ENCODE results near the gene DUS2. TPM values are rescaled to one million over a fixed set of nuclear protein-coding genes. Genes with fewer than 3 reads are reported as not detected.

The DUS2 gene
- polyA plus RNA-seq, 1 donor (not counting 4 experiments of a cell fraction or from before 2014, with no cell fraction given) = 22.9 TPM

DNA sequence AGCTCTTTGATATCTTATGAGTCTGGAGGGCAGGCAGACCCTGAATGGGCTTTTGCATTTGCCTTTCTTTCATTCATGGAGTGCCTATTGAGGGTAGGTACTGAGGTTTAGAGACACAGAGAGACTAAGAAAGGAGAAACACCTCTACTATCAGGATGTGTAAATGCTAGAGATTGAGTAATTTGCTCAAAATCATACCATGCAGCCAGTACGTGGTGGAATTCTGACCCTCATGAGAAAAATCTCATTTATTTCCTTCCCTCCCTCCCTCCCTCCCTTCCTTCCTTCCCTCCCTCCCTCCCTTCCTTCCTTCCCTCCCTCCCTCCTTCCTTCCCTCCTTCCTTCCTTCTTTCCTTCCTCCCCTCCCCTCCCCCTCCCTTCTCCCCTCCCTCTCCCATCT lies 43.7 kb downstream of the DUS2 start:
- no peaks in the 10 kb centered on the region for H3K79me2 ChIP-seq (ENCODE audit: control insufficient read depth, insufficient read depth, low read length)
- H3K9me1 ChIP-seq (ENCODE audit: control insufficient read depth, extremely low read depth, insufficient read depth, low read length) = no peaks in the 10 kb centered on the region
- no peaks in the 10 kb centered on the region for H3K9me3 ChIP-seq (ENCODE audit: control insufficient read depth, low read depth, low read length)
- DNase-seq (ENCODE audit: low read depth, low spot score) (no peak), FAIRE-seq (no peak)
- peaks cover 16% of the 10 kb centered on the region for H3K4me1 ChIP-seq (ENCODE audit: control insufficient read depth, extremely low read depth, insufficient read depth, low read length)
- no peak overlapping the region for H2AFZ ChIP-seq (ENCODE audit: control insufficient read depth, low read length)
- H3K27me3 ChIP-seq (ENCODE audit: control insufficient read depth, extremely low read depth, insufficient read depth, low read length) = no peaks in the 10 kb centered on the region
- no peak overlapping the region for H3K27ac ChIP-seq (ENCODE audit: control insufficient read depth, insufficient read depth, low read length)
- TF ChIP-seq, protein P1, sequence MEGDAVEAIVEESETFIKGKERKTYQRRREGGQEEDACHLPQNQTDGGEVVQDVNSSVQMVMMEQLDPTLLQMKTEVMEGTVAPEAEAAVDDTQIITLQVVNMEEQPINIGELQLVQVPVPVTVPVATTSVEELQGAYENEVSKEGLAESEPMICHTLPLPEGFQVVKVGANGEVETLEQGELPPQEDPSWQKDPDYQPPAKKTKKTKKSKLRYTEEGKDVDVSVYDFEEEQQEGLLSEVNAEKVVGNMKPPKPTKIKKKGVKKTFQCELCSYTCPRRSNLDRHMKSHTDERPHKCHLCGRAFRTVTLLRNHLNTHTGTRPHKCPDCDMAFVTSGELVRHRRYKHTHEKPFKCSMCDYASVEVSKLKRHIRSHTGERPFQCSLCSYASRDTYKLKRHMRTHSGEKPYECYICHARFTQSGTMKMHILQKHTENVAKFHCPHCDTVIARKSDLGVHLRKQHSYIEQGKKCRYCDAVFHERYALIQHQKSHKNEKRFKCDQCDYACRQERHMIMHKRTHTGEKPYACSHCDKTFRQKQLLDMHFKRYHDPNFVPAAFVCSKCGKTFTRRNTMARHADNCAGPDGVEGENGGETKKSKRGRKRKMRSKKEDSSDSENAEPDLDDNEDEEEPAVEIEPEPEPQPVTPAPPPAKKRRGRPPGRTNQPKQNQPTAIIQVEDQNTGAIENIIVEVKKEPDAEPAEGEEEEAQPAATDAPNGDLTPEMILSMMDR (optimal IDR thresholded peaks at IDR 0.05 in 1 of 3, IDR thresholded peaks at IDR 0.05 in 1 of 3, conservative IDR thresholded peaks at IDR 0.05 in 1 of 3; ENCODE audit: extremely low read depth in 1 of 3, insufficient read depth in 2 of 3, low read length in 3 of 3) = no peak
- TF ChIP-seq EZH2 (IDR thresholded peaks at IDR 0.05; ENCODE audit: low read length) = no peak
- peaks cover 5% of the 10 kb centered on the region for H4K20me1 ChIP-seq (ENCODE audit: control insufficient read depth, extremely low read depth, insufficient read depth, low read length)
- no peak overlapping the region for H3K9ac ChIP-seq (ENCODE audit: control insufficient read depth, extremely low read depth, insufficient read depth, low read length)
- dilution Hi-C loops (cut with MboI; ENCODE audit: extremely low pct_ligation_motif_present, low sequenced_read_pairs) = no loop called here
- no peak overlapping the region for H3K4me3 ChIP-seq (ENCODE audit: control insufficient read depth in 2 of 3, extremely low read depth in 1 of 3, insufficient read depth in 2 of 3, low read depth in 1 of 3, low read length in 3 of 3)
- H3K4me2 ChIP-seq (ENCODE audit: control insufficient read depth, extremely low read depth, insufficient read depth, low read depth, low read length) = no peak overlapping the region
- peaks cover 31% of the 10 kb centered on the region in 2 experiments for H3K36me3 ChIP-seq (ENCODE audit: control insufficient read depth in 2 of 2, extremely low read depth in 1 of 2, insufficient read depth in 2 of 2, low read length in 2 of 2)

- H3K36me3 ChIP-seq (ENCODE audit: control insufficient read depth in 2 of 2, extremely low read depth in 1 of 2, insufficient read depth in 2 of 2, low read length in 2 of 2) = peaks cover 35% of the 10 kb centered on the region in 2 experiments
- no peak for TF ChIP-seq EZH2 (IDR thresholded peaks at IDR 0.05; ENCODE audit: low read length)
- TF ChIP-seq, protein P1 (optimal IDR thresholded peaks at IDR 0.05 in 1 of 3, IDR thresholded peaks at IDR 0.05 in 1 of 3, conservative IDR thresholded peaks at IDR 0.05 in 1 of 3; ENCODE audit: extremely low read depth in 1 of 3, insufficient read depth in 2 of 3, low read length in 3 of 3) = no peak
- H3K27me3 ChIP-seq (ENCODE audit: control insufficient read depth, extremely low read depth, insufficient read depth, low read length) = no peaks in the 10 kb centered on the region
- H2AFZ ChIP-seq (ENCODE audit: control insufficient read depth, low read length) = no peak overlapping the region
- no peak for FAIRE-seq
- no peaks in the 10 kb centered on the region for H3K79me2 ChIP-seq (ENCODE audit: control insufficient read depth, insufficient read depth, low read length)
- H3K9me1 ChIP-seq (ENCODE audit: control insufficient read depth, extremely low read depth, insufficient read depth, low read length) = peaks cover 2% of the 10 kb centered on the region
- H3K4me2 ChIP-seq (ENCODE audit: control insufficient read depth, extremely low read depth, insufficient read depth, low read depth, low read length) = no peak overlapping the region
- peaks cover 8% of the 10 kb centered on the region for H4K20me1 ChIP-seq (ENCODE audit: control insufficient read depth, extremely low read depth, insufficient read depth, low read length)
- no peak overlapping the region for H3K4me3 ChIP-seq (ENCODE audit: control insufficient read depth in 2 of 3, extremely low read depth in 1 of 3, insufficient read depth in 2 of 3, low read depth in 1 of 3, low read length in 3 of 3)
- H3K27ac ChIP-seq (ENCODE audit: control insufficient read depth, insufficient read depth, low read length) = no peak overlapping the region
- DNase-seq (ENCODE audit: low read depth, low spot score) = no peak
- peaks cover 27% of the 10 kb centered on the region for H3K4me1 ChIP-seq (ENCODE audit: control insufficient read depth, extremely low read depth, insufficient read depth, low read length)
- dilution Hi-C loops (cut with MboI; ENCODE audit: extremely low pct_ligation_motif_present, low sequenced_read_pairs) = no loop called here
- H3K9me3 ChIP-seq (ENCODE audit: control insufficient read depth, low read depth, low read length) = no peaks in the 10 kb centered on the region
- H3K9ac ChIP-seq (ENCODE audit: control insufficient read depth, extremely low read depth, insufficient read depth, low read length) = no peak overlapping the region
Measured at GRCh38 chr16:68068926-68069325, 45.8 kb downstream of the DUS2 start.
